Measurements from ENCODE around the gene TRIM52.

DNA sequence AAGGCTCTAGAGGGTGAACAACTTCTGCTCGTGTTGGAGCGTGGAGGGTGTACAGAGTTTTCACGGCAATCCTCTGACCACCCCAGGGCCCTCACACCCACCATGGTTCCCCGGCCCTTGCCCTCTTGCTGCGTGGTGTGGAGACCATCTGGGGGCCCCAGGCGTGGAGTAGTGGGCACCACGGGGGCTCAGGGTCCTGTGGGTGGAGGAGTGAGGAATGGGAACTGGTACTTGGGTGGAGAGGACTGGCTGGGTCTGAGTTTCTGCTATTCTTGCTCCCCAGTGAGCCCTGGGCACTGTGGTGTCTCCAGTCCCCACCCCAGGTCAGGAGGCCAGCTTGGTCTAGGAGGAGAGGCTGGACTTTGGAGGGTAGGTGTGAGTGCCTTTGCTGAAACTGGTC, 21.9 kb upstream of the TRIM52 start:
- no peak for TF ChIP-seq EP300 (IDR thresholded peaks at IDR 0.05; ENCODE audit: borderline replicate concordance)
- no peak for TF ChIP-seq MAX (IDR thresholded peaks at IDR 0.05)
- TF ChIP-seq RAD21 (IDR thresholded peaks at IDR 0.05; ENCODE audit: low read depth), result no peak
- no peak for TF ChIP-seq CREB1 (IDR thresholded peaks at IDR 0.05; ENCODE audit: low read depth)
- TF ChIP-seq TCF12 (IDR thresholded peaks at IDR 0.05; ENCODE audit: low read depth), result no peak
- TF ChIP-seq, protein P1, sequence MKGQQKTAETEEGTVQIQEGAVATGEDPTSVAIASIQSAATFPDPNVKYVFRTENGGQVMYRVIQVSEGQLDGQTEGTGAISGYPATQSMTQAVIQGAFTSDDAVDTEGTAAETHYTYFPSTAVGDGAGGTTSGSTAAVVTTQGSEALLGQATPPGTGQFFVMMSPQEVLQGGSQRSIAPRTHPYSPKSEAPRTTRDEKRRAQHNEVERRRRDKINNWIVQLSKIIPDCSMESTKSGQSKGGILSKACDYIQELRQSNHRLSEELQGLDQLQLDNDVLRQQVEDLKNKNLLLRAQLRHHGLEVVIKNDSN (IDR thresholded peaks at IDR 0.05), result no peak
- TF ChIP-seq, protein P2, sequence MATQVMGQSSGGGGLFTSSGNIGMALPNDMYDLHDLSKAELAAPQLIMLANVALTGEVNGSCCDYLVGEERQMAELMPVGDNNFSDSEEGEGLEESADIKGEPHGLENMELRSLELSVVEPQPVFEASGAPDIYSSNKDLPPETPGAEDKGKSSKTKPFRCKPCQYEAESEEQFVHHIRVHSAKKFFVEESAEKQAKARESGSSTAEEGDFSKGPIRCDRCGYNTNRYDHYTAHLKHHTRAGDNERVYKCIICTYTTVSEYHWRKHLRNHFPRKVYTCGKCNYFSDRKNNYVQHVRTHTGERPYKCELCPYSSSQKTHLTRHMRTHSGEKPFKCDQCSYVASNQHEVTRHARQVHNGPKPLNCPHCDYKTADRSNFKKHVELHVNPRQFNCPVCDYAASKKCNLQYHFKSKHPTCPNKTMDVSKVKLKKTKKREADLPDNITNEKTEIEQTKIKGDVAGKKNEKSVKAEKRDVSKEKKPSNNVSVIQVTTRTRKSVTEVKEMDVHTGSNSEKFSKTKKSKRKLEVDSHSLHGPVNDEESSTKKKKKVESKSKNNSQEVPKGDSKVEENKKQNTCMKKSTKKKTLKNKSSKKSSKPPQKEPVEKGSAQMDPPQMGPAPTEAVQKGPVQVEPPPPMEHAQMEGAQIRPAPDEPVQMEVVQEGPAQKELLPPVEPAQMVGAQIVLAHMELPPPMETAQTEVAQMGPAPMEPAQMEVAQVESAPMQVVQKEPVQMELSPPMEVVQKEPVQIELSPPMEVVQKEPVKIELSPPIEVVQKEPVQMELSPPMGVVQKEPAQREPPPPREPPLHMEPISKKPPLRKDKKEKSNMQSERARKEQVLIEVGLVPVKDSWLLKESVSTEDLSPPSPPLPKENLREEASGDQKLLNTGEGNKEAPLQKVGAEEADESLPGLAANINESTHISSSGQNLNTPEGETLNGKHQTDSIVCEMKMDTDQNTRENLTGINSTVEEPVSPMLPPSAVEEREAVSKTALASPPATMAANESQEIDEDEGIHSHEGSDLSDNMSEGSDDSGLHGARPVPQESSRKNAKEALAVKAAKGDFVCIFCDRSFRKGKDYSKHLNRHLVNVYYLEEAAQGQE (IDR thresholded peaks at IDR 0.05; ENCODE audit: low read depth), result no peak
- no peak for TF ChIP-seq YY1 (IDR thresholded peaks at IDR 0.05; ENCODE audit: low read depth)
- TF ChIP-seq TAF1 (IDR thresholded peaks at IDR 0.05; ENCODE audit: low read depth), result no peak
- no peak for TF ChIP-seq ZBTB7A (IDR thresholded peaks at IDR 0.05; ENCODE audit: low read depth)
- no peak for TF ChIP-seq TEAD4 (IDR thresholded peaks at IDR 0.05)
- no peak for TF ChIP-seq FOXM1 (IDR thresholded peaks at IDR 0.05; ENCODE audit: borderline replicate concordance, low read depth)

Data from Ishikawa (cell line).